ENCODE data around the gene ZNFX1. TPM values are rescaled to one million over a fixed set of nuclear protein-coding genes. Genes with fewer than 3 reads are reported as not detected.

Gene ZNFX1
- total and polyA plus RNA-seq, 8 donors: 4.3 to 15.7 (median 6.5) TPM

DNA sequence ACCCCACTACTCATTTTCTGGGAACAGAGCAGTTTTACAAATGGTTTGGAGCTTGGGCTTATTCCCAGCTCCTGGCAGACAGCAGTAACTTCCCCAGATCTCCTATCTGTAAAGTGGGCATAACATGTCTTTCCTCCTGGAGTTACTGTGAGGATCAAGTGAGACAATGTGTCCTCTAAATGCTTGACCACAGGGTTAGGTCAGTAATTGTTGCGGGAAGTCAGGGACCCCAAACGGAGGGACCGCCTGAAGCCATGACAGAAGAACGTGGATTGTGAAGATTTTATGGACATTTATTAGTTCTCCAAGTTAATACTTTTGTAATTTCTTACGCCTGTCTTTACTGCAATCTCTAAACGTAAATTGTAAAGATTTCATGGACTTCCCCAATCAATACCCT is 15.3 kb upstream of the ZNFX1 start:
- Histone ChIP-seq H3K9me3 (no peaks in the 10 kb centered on the region), H3K27ac (no peak overlapping the region), H3K4me3 (no peak overlapping the region), H3K27me3 (no peaks in the 10 kb centered on the region), H3K36me3 (peaks cover 3 to 32% (median 15%) of the 10 kb centered on the region in 3 donors), H3K4me1 (peaks cover 0 to 5% (median 0%) of the 10 kb centered on the region in 3 donors)
- intact Hi-C loops (cut with DNase I): no loop called here
- ATAC-seq: no peak
- no peak for FAIRE-seq
- no peak for DNase-seq
- TF ChIP-seq, protein P1, sequence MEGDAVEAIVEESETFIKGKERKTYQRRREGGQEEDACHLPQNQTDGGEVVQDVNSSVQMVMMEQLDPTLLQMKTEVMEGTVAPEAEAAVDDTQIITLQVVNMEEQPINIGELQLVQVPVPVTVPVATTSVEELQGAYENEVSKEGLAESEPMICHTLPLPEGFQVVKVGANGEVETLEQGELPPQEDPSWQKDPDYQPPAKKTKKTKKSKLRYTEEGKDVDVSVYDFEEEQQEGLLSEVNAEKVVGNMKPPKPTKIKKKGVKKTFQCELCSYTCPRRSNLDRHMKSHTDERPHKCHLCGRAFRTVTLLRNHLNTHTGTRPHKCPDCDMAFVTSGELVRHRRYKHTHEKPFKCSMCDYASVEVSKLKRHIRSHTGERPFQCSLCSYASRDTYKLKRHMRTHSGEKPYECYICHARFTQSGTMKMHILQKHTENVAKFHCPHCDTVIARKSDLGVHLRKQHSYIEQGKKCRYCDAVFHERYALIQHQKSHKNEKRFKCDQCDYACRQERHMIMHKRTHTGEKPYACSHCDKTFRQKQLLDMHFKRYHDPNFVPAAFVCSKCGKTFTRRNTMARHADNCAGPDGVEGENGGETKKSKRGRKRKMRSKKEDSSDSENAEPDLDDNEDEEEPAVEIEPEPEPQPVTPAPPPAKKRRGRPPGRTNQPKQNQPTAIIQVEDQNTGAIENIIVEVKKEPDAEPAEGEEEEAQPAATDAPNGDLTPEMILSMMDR (IDR thresholded peaks at IDR 0.05): no peak
- 97 to 99% methylated on average over 6 of the region's 6 CpGs for WGBS, 2 donors

DNA sequence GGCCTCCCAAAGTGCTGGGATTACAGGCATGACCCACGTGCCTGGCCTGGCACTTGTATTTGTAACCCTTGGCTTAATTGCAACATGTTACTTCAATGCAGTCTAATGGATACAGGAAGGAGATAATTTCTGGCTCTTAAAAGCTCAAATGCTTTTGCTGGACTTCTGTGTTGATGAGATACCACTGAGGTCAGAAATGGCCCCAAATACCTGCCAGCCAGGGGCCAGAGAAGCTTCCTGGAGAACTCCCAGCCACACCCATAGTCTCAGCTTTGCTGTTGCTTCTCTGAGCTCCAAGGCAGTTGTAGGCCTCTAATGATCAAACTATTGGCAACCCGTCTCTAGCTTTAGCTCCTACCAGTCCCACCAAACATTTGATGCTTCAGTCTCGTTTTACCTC is 14.2 kb upstream of the ZNFX1 start:
- H3K36me3 ChIP-seq: peaks cover 3 to 43% (median 22%) of the 10 kb centered on the region in 3 donors
- no peak for DNase-seq
- H3K27ac ChIP-seq: no peak overlapping the region
- no peaks in the 10 kb centered on the region for H3K27me3 ChIP-seq
- FAIRE-seq: no peak
- TF ChIP-seq, protein P1 (IDR thresholded peaks at IDR 0.05): no peak
- H3K9me3 ChIP-seq: no peaks in the 10 kb centered on the region
- no peak for ATAC-seq
- H3K4me1 ChIP-seq: peaks cover 0 to 5% (median 0%) of the 10 kb centered on the region in 3 donors
- intact Hi-C loops (cut with DNase I): no loop called here
- 77 to 78% methylated on average over 3 of the region's 3 CpGs for WGBS, 2 donors
- no peak overlapping the region for H3K4me3 ChIP-seq

DNA sequence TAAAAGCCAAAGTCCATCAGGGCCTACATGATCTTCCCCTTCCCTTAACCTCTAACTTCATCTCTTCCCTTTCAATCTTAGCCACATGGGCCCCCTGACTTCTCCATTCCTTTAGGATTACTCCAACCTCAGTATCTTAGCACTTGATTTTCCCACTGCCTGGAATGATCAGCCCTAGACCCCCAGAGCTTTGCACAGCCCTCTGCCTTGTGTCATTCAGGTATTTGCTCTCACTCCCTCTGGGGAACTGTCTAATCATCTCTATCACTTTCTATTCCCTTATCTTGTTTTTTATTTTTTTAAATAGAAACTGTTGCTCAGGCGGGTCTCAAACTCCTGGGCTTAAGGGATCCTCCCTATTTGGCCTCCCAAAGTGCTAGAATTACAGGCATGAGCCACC is 13.3 kb upstream of the ZNFX1 start:
- intact Hi-C loops (cut with DNase I): no loop called here
- Histone ChIP-seq H3K4me1 (peaks cover 0 to 5% (median 0%) of the 10 kb centered on the region in 3 donors), H3K27me3 (no peaks in the 10 kb centered on the region), H3K9me3 (no peaks in the 10 kb centered on the region), H3K4me3 (no peak overlapping the region), H3K36me3 (peaks cover 3 to 51% (median 30%) of the 10 kb centered on the region in 3 donors), H3K27ac (no peak overlapping the region)
- 94 to 96% methylated on average over 1 of the region's 1 CpG for WGBS, 2 donors
- DNase-seq (no peak), ATAC-seq (no peak), FAIRE-seq (no peak)
- TF ChIP-seq, protein P1 (IDR thresholded peaks at IDR 0.05): no peak

DNA sequence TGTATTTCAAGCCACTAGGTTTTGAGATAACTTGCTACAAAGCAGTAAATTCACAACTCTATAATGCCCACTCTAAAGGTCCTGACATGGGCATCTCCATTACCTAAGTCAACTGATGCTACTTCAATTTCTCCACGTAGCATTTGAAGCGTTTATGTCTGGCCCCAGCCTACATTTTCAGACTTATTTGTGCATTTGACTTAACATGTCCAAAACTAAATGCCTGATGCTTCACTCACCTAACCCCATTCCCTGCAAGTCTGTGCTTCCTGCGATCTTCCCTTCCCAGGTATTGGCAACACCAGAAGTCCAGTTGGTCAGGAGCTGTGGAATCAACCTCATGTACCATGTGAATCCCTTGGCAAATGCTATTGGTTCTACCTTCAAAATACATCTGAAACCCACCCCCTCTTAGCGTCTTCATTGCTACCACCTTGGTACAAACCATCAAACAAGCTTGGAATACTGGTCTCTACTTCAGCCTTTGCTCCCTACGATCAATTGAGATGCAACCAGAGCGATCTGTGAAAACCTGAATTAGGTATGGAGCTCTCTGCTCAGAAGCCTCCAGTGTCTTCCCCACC is 12.8 kb upstream of the ZNFX1 start:
- WGBS, 2 donors: 93 to 96% methylated on average over 6 of the region's 6 CpGs
- intact Hi-C loops (cut with DNase I): no loop called here
- FAIRE-seq (no peak), DNase-seq (no peak), ATAC-seq (no peak)
- H3K27me3 ChIP-seq: no peaks in the 10 kb centered on the region
- H3K9me3 ChIP-seq: no peaks in the 10 kb centered on the region
- H3K4me3 ChIP-seq: no peak overlapping the region
- peaks cover 3 to 56% (median 32%) of the 10 kb centered on the region in 3 donors for H3K36me3 ChIP-seq
- TF ChIP-seq, protein P1 (IDR thresholded peaks at IDR 0.05): no peak
- peaks cover 0 to 5% (median 0%) of the 10 kb centered on the region in 3 donors for H3K4me1 ChIP-seq
- no peak overlapping the region for H3K27ac ChIP-seq
